DND-41 (cell line): Measurements from ENCODE around the gene ULBP2.
"Not testable (repeated sequence)": the region's sequence is repeated elsewhere in the genome, so short reads cannot be mapped to it uniquely, and the experiment has no call there.

ENCODE experiments used
- EZH2 ChIP-seq: IDR thresholded peaks from 3 replicates; pipeline ENCODE4 v1.6.1; 2012; ENCODE audit warnings: borderline replicate concordance, low read depth, mild to moderate bottlenecking, moderate library complexity, low read length, inconsistent platforms; ENCODE audit not compliant: severe bottlenecking
- TF ChIP-seq, protein P1 (sequence below): IDR thresholded peaks from 2 replicates; pipeline ENCODE4 v1.5.1; 2012; ENCODE audit warnings: borderline replicate concordance, low read length, moderate library complexity, mild to moderate bottlenecking; ENCODE audit not compliant: poor library complexity, severe bottlenecking; ENCODE audit errors: extremely low read depth

DNA sequence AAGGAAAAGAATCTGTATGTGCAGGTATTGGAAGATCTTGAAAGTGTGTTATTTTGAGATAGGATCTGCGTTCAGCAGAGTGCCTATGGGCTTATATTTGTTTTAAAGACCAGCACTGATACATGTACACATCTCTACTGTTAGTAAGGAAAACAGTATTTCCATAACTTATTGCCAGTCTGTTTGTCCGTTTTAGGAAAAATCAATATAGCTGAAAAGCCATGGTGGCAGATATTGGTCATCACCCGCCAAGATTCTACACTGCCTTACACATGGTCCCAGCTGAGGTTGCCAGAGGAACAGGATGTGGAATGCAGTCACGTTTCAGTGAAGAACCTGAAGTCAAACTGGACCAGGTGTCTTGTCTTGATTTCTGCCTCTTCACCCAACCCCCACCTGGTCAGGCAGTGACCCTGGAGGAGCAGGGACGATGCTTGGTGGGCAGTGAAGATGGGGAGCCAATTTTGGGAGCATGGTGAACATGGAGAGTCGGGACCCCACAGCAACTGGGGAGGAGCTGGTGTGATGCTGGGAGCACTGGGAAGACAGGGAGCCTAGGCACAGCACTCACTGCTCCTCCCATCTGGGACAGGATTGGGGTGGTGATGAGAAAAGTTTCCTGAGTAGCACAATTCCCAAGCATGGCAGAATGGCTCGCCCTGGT is 14.0 kb downstream of the ULBP2 start:
- TF ChIP-seq, protein P1, sequence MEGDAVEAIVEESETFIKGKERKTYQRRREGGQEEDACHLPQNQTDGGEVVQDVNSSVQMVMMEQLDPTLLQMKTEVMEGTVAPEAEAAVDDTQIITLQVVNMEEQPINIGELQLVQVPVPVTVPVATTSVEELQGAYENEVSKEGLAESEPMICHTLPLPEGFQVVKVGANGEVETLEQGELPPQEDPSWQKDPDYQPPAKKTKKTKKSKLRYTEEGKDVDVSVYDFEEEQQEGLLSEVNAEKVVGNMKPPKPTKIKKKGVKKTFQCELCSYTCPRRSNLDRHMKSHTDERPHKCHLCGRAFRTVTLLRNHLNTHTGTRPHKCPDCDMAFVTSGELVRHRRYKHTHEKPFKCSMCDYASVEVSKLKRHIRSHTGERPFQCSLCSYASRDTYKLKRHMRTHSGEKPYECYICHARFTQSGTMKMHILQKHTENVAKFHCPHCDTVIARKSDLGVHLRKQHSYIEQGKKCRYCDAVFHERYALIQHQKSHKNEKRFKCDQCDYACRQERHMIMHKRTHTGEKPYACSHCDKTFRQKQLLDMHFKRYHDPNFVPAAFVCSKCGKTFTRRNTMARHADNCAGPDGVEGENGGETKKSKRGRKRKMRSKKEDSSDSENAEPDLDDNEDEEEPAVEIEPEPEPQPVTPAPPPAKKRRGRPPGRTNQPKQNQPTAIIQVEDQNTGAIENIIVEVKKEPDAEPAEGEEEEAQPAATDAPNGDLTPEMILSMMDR: not testable (repeated sequence)
- TF ChIP-seq EZH2: not testable (repeated sequence)
